OCI-LY1 (cell line): ENCODE results near the gene DAAM2.

Source experiments
- EZH2 ChIP-seq: fragments of 200-600 bp; sonication (generic), shearing (Covaris generic); IDR thresholded peaks from 2 replicates; pipeline ENCODE4 v1.8.0; 2017; ENCODE audit warnings: borderline replicate concordance, mixed run types, mild to moderate bottlenecking, antibody characterized with exemption, low read length, moderate library complexity, mixed read lengths
- TF ChIP-seq, protein P1 (sequence below): fragments of 200-600 bp; sonication (generic), shearing (Covaris generic); IDR thresholded peaks from 2 replicates; pipeline ENCODE4 v1.5.1; 2017; ENCODE audit warnings: mild to moderate bottlenecking, antibody characterized with exemption, low read length, moderate library complexity, mixed read lengths

DNA sequence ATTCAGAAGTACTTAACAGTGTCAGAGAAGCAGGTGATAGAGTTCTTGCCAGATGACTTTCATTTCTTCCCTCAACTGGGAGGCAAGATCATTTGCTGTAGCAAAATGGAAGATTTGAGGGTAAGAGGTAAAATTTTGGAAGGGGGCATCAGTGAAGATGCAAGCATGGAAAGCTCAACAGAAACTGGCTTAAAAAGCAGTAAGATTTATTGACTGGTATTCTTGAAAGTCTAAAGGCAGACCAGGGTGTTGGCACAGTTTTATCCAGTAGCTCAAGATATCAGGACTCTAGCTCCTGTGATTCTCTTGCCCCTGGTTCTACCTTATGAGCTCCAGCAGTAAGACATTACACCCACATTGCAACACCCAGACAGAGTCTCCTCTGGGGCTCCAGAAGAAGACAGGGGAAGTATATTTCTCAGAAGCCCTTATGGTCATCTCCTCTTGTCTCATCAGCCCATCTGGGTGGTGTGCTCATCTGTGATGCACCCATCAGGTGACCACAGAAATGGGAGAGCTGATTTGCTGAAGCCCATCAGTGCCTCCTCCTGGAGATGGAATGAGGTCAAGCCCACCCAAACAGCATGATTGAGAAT is 158.0 kb downstream of the DAAM2 start:
- TF ChIP-seq, protein P1, sequence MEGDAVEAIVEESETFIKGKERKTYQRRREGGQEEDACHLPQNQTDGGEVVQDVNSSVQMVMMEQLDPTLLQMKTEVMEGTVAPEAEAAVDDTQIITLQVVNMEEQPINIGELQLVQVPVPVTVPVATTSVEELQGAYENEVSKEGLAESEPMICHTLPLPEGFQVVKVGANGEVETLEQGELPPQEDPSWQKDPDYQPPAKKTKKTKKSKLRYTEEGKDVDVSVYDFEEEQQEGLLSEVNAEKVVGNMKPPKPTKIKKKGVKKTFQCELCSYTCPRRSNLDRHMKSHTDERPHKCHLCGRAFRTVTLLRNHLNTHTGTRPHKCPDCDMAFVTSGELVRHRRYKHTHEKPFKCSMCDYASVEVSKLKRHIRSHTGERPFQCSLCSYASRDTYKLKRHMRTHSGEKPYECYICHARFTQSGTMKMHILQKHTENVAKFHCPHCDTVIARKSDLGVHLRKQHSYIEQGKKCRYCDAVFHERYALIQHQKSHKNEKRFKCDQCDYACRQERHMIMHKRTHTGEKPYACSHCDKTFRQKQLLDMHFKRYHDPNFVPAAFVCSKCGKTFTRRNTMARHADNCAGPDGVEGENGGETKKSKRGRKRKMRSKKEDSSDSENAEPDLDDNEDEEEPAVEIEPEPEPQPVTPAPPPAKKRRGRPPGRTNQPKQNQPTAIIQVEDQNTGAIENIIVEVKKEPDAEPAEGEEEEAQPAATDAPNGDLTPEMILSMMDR: no peak
- TF ChIP-seq EZH2: no peak
